Measurements from ENCODE around the gene NFIB. TPM values are rescaled to one million over a fixed set of nuclear protein-coding genes. Genes with fewer than 3 reads are reported as not detected.

NFIB gene
- polyA plus RNA-seq, 2 of the 4 experiments (the other 2 are of a cell fraction) = 10.7 to 21.7 TPM

DNA sequence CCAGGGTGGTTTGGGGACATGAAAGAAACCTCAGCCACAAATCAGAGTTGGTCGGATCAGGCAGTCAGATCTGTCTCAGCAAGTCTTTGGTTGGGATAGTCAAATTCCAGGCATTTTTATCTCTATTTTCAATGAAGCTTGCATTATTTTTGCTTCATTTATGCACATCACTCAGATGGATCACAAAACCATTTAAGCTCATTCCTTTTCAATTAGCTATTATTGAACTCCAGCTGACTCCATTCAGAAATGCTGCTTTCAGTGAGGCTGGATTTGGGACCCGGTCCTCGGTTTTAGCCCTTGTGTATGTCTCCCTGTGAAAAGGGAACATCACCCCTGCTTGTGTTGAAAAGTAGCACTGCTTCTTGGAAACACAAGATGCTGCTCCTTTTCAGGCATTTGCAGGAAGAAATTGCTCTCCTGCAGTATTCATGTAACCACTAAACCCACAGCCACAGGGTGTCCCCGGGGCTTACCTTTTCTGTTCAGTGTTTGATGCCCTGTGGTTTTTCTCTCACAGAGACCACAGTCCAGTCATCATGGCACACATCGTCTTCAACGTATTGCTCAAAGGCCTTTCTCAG is 232.9 kb downstream of the NFIB start:
- no peak overlapping the region for H3K4me3 ChIP-seq
- H3K4me1 ChIP-seq = no peaks in the 10 kb centered on the region
- H3K27ac ChIP-seq = no peak overlapping the region
- H3K9me3 ChIP-seq = no peaks in the 10 kb centered on the region
- TF ChIP-seq POLR2A (IDR thresholded peaks at IDR 0.05; ENCODE audit: low read length) (no peak), HEYL (CRISPR knock-in tag; IDR thresholded peaks at IDR 0.05) (no peak), RFX5 (IDR thresholded peaks at IDR 0.05) (no peak), PHF8 (IDR thresholded peaks at IDR 0.05; ENCODE audit: borderline replicate concordance, low read depth) (no peak), CHD2 (IDR thresholded peaks at IDR 0.05; ENCODE audit: low read length, partially characterized antibody) (no peak), CEBPB (IDR thresholded peaks at IDR 0.05) (no peak), HOXA7 (CRISPR knock-in tag; IDR thresholded peaks at IDR 0.05) (no peak), SMC3 (IDR thresholded peaks at IDR 0.05) (no peak), EP300 (IDR thresholded peaks at IDR 0.05) (no peak), TFCP2L1 (CRISPR knock-in tag; IDR thresholded peaks at IDR 0.05) (no peak), JUNB (IDR thresholded peaks at IDR 0.05) (no peak), HOXB13 (CRISPR knock-in tag; IDR thresholded peaks at IDR 0.05; ENCODE audit: low read depth) (no peak)
- TF ChIP-seq, protein P1, sequence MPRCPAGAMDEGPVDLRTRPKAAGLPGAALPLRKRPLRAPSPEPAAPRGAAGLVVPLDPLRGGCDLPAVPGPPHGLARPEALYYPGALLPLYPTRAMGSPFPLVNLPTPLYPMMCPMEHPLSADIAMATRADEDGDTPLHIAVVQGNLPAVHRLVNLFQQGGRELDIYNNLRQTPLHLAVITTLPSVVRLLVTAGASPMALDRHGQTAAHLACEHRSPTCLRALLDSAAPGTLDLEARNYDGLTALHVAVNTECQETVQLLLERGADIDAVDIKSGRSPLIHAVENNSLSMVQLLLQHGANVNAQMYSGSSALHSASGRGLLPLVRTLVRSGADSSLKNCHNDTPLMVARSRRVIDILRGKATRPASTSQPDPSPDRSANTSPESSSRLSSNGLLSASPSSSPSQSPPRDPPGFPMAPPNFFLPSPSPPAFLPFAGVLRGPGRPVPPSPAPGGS (IDR thresholded peaks at IDR 0.05) = no peak
- TF ChIP-seq, protein P2, sequence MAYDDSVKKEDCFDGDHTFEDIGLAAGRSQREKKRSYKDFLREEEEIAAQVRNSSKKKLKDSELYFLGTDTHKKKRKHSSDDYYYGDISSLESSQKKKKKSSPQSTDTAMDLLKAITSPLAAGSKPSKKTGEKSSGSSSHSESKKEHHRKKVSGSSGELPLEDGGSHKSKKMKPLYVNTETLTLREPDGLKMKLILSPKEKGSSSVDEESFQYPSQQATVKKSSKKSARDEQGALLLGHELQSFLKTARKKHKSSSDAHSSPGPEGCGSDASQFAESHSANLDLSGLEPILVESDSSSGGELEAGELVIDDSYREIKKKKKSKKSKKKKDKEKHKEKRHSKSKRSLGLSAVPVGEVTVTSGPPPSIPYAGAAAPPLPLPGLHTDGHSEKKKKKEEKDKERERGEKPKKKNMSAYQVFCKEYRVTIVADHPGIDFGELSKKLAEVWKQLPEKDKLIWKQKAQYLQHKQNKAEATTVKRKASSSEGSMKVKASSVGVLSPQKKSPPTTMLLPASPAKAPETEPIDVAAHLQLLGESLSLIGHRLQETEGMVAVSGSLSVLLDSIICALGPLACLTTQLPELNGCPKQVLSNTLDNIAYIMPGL (CRISPR knock-in tag; IDR thresholded peaks at IDR 0.05; ENCODE audit: borderline replicate concordance) = no peak
- TF ChIP-seq, protein P3, sequence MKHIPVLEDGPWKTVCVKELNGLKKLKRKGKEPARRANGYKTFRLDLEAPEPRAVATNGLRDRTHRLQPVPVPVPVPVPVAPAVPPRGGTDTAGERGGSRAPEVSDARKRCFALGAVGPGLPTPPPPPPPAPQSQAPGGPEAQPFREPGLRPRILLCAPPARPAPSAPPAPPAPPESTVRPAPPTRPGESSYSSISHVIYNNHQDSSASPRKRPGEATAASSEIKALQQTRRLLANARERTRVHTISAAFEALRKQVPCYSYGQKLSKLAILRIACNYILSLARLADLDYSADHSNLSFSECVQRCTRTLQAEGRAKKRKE (CRISPR knock-in tag; IDR thresholded peaks at IDR 0.05; ENCODE audit: low read depth) = no peak
- DNase-seq (ENCODE audit: low read depth in 1 of 2, low spot score in 1 of 2) (no peak), ATAC-seq (peak in 1 of 2 experiments; percentile 32; a peak in 1 of 6 replicates), FAIRE-seq (no peak)
- WGBS (ENCODE audit: missing lambda C conversion rate) = 84% methylated on average over 6 of the region's 6 CpGs
- H3K4me2 ChIP-seq = no peak overlapping the region
- ChIA-PET POLR2A (no interaction called here), CTCF (interaction anchor here (0.5 kb wide), 1 partner anchor 346 kb away, joined by 4 read pairs; no protein-coding TSS in a partner anchor)

DNA sequence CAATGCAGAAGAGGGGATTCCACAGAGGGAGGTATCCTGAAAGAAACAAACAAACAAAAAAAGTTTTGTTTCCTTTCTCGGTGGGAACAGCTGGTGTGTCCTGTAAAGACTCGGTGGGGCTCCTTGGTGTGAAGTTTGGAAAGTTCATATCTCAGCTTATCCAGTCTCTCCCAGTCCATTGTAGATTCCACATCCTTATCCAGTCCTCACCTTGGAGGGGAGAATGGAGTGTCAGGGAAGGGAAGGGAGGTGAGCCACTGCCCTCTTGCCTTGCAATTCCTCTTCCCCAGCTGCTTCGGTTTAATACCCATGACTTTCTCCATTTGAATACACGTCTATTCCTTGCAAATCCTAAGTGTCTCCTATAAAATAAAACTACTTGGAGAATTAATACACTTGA is 234.5 kb downstream of the NFIB start:
- no peak overlapping the region for H3K4me3 ChIP-seq
- no peaks in the 10 kb centered on the region for H3K4me1 ChIP-seq
- CTCF ChIA-PET = interaction anchor here (1.5 kb wide), 1 partner anchor 13 kb away, joined by 3 read pairs; no protein-coding TSS in a partner anchor
- H3K4me2 ChIP-seq = no peak overlapping the region
- TF ChIP-seq NR3C1 (IDR thresholded peaks at IDR 0.05) (no peak), MAFK (IDR thresholded peaks at IDR 0.05; ENCODE audit: partially characterized antibody) (no peak), JUNB (IDR thresholded peaks at IDR 0.05) (no peak)
- no peak for FAIRE-seq
- ATAC-seq = 0 out of 6 replicates have a peak, but pooled peaks of 1 of the 2 experiments have one; percentile 28
- no peak for DNase-seq (ENCODE audit: low read depth in 1 of 2, low spot score in 1 of 2)
- H3K27ac ChIP-seq = no peak overlapping the region
- 92% methylated on average over 4 of the region's 4 CpGs for WGBS (ENCODE audit: missing lambda C conversion rate)
- POLR2A ChIA-PET = no interaction called here
- no peaks in the 10 kb centered on the region for H3K9me3 ChIP-seq

DNA sequence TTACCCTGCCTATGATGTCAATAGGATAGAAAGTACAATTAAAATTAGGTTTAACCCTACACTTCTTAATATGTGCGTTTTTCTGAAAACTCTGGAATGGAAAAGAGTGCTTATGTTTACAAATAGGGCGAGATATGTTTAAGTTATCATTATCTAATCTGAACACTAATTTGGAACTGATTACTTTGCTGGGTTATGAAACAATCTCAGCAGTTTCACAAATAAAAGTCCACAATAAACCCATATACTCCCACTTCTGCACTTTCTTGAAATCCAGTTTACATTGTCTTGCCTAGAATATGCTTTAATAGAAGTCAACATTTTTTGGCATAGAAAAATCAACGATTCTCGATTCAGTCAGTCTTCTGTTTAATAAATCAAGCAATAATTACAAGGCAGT is 236.3 kb downstream of the NFIB start:
- FAIRE-seq = peak; percentile 23
- POLR2A ChIA-PET = no interaction called here

More for the DNA sequence above, 236.3 kb downstream of the NFIB start:
- no peaks in the 10 kb centered on the region for H3K9me3 ChIP-seq
- ATAC-seq (no peak), DNase-seq (ENCODE audit: low read depth in 1 of 2, low spot score in 1 of 2) (no peak)
- TF ChIP-seq SREBF2 (IDR thresholded peaks at IDR 0.05) (no peak), MYC (IDR thresholded peaks at IDR 0.05; ENCODE audit: borderline replicate concordance, low read length) (no peak), FOXS1 (CRISPR knock-in tag; IDR thresholded peaks at IDR 0.05) (no peak), RAD21 (conservative IDR thresholded peaks at IDR 0.05 in 1 of 2, IDR thresholded peaks at IDR 0.05 in 1 of 2) (no peak), MAZ (IDR thresholded peaks at IDR 0.05; ENCODE audit: borderline replicate concordance, low read depth, low read length) (no peak), RCOR1 (IDR thresholded peaks at IDR 0.05; ENCODE audit: low read depth, low read length) (no peak)
- TF ChIP-seq, protein P4, sequence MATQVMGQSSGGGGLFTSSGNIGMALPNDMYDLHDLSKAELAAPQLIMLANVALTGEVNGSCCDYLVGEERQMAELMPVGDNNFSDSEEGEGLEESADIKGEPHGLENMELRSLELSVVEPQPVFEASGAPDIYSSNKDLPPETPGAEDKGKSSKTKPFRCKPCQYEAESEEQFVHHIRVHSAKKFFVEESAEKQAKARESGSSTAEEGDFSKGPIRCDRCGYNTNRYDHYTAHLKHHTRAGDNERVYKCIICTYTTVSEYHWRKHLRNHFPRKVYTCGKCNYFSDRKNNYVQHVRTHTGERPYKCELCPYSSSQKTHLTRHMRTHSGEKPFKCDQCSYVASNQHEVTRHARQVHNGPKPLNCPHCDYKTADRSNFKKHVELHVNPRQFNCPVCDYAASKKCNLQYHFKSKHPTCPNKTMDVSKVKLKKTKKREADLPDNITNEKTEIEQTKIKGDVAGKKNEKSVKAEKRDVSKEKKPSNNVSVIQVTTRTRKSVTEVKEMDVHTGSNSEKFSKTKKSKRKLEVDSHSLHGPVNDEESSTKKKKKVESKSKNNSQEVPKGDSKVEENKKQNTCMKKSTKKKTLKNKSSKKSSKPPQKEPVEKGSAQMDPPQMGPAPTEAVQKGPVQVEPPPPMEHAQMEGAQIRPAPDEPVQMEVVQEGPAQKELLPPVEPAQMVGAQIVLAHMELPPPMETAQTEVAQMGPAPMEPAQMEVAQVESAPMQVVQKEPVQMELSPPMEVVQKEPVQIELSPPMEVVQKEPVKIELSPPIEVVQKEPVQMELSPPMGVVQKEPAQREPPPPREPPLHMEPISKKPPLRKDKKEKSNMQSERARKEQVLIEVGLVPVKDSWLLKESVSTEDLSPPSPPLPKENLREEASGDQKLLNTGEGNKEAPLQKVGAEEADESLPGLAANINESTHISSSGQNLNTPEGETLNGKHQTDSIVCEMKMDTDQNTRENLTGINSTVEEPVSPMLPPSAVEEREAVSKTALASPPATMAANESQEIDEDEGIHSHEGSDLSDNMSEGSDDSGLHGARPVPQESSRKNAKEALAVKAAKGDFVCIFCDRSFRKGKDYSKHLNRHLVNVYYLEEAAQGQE (IDR thresholded peaks at IDR 0.05) = no peak
- TF ChIP-seq, protein P5, sequence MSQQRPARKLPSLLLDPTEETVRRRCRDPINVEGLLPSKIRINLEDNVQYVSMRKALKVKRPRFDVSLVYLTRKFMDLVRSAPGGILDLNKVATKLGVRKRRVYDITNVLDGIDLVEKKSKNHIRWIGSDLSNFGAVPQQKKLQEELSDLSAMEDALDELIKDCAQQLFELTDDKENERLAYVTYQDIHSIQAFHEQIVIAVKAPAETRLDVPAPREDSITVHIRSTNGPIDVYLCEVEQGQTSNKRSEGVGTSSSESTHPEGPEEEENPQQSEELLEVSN (IDR thresholded peaks at IDR 0.05; ENCODE audit: borderline replicate concordance, low read depth) = no peak
- TF ChIP-seq, protein P6, sequence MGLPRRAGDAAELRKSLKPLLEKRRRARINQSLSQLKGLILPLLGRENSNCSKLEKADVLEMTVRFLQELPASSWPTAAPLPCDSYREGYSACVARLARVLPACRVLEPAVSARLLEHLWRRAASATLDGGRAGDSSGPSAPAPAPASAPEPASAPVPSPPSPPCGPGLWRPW (IDR thresholded peaks at IDR 0.05) = no peak
- no peak overlapping the region for H3K4me2 ChIP-seq
- CTCF ChIA-PET = no interaction called here
- no peak overlapping the region for H3K27ac ChIP-seq
- WGBS (ENCODE audit: missing lambda C conversion rate) = 76% methylated on average over 4 of the region's 4 CpGs
- no peaks in the 10 kb centered on the region for H3K4me1 ChIP-seq
- H3K4me3 ChIP-seq = no peak overlapping the region

All from A549 (cell line).